Measurements from ENCODE around the gene USPL1. TPM values are rescaled to one million over a fixed set of nuclear protein-coding genes. Genes with fewer than 3 reads are reported as not detected.

USPL1 gene
- total RNA-seq, 6 experiments from 2014 or later, result 8.0 to 10.9 (median 10.3) TPM

DNA sequence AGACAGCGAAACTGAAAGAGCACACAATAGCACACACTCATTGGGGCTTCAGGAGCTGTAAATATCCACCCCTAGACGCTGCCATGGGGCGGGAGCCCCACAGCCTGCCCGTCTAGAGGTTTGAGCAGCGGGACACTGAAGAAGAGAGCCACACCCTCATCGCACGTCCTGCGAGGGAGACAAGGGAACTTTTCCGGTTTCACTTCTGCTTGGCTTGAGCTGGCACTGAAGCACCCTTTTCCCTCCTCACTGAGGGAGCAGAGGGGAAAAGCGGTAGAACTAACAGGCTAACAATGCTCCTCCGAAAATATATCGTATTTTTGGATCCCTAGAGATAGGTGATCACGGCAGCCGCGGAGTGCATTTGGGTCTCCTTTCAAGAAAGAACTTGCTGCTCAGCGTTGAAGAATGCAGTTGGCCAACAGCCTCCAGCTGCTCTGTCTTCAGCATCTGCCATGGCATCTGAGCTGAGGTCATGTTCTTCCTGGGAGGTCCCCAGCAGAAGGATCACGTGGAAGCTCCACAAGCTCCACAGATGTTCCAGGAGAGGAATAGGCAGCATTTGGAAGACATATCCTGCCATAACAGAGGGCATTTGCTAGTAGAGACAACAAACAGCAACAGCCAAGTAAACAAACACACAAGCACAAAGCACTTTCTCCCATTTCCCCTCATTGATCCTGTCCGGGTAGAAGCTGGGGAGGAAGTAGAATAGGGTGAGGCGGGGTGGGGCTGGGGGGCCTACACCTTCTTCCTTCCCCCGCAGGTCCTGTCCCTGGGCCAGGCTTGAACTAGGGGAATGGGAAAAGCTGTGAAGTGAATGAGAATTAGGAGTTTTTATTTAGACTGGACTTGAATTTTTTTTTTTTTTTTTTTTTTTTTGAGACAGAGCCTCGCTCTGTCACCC, 72.8 kb downstream of the USPL1 start:
- H3K27me3 Mint-ChIP-seq (ENCODE audit: insufficient read depth), result peaks cover 5% of the 10 kb centered on the region
- H3K4me3 Mint-ChIP-seq, result peak overlapping the region; percentile 92
- peak overlapping the region; percentile 84 for H3K27ac Mint-ChIP-seq
- TF ChIP-seq, protein P1, sequence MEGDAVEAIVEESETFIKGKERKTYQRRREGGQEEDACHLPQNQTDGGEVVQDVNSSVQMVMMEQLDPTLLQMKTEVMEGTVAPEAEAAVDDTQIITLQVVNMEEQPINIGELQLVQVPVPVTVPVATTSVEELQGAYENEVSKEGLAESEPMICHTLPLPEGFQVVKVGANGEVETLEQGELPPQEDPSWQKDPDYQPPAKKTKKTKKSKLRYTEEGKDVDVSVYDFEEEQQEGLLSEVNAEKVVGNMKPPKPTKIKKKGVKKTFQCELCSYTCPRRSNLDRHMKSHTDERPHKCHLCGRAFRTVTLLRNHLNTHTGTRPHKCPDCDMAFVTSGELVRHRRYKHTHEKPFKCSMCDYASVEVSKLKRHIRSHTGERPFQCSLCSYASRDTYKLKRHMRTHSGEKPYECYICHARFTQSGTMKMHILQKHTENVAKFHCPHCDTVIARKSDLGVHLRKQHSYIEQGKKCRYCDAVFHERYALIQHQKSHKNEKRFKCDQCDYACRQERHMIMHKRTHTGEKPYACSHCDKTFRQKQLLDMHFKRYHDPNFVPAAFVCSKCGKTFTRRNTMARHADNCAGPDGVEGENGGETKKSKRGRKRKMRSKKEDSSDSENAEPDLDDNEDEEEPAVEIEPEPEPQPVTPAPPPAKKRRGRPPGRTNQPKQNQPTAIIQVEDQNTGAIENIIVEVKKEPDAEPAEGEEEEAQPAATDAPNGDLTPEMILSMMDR (IDR thresholded peaks at IDR 0.05), result no peak
- peaks cover 13% of the 10 kb centered on the region for H3K4me1 Mint-ChIP-seq (ENCODE audit: low read depth)
- H3K36me3 Mint-ChIP-seq (ENCODE audit: low read depth), result no peaks in the 10 kb centered on the region
- DNase-seq, result peak; percentile 85
- no peaks in the 10 kb centered on the region; the same call in 1 of the 2 replicates for H3K9me3 Mint-ChIP-seq

DNA sequence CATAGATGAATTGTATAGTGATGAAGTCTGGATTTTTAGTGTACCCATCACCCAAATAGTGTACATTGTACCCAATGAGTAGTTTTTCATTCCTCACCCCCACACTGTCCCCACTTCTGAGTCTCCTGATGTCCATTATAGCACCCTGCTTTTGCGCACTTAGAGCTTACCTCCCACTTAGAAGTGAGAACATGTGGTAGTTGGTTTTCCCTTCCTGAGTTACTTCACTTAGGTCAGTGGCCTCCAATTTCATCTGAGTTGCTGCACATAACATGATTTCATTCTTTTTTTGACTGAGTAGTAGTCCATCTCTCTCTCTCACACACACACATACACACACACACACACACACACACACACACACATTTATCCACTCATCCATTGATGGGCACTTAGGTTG, 74.4 kb downstream of the USPL1 start:
- Mint-ChIP-seq H3K4me3 (no peak overlapping the region), H3K4me1 (ENCODE audit: low read depth) (peaks cover 29% of the 10 kb centered on the region), H3K9me3 (no peaks in the 10 kb centered on the region; the same call in 1 of the 2 replicates), H3K27me3 (ENCODE audit: insufficient read depth) (peaks cover 2% of the 10 kb centered on the region), H3K27ac (no peak overlapping the region), H3K36me3 (ENCODE audit: low read depth) (no peaks in the 10 kb centered on the region)
- TF ChIP-seq, protein P1 (IDR thresholded peaks at IDR 0.05), result no peak
- DNase-seq, result no peak

DNA sequence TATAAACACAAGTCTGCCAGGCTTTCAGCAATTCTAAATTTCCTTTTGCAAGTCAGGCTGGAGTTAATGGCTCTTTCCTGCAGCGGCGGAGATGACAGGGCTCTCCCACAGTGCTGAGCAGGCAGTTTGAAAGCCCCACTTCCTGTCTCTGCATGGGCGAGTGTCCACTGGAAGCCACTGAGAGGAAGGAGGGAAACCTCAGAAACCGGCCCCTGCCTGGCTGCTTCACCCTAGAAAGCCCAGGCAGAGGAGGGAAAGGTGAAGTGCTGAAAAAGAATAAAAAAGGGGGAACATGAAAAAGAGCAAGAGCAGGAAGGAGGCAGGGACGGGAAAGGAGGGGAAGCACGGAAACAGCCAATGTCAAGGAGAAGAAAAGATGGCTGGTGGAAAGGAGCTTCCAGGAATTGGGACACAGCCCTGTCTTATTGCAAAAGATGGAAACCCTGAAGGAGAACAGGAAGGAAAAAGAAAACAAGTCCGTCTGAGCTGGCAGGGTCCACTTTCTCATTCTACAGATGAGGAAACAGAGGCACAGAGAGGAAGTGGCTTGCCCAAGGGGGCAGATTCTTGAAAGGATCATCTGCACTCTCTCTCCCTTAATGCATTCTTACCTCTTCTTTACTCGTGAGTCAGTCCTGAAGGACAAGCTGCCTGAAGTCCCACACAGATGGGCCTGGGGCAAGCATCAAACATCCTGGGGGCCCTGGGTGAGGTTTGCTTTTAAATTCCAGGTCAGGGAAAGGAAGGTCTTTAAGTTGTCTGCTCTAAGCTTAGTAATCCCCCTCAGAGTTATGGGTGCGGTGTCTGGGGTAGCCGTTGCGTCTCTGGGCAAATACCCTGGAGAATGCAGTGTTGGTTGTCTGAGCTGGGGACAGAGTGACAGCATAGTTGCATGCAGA, 78.8 kb downstream of the USPL1 start:
- H3K27ac Mint-ChIP-seq, result peak overlapping the region; percentile 69; the same call in 1 of the 2 replicates
- no peaks in the 10 kb centered on the region for H3K9me3 Mint-ChIP-seq
- TF ChIP-seq, protein P1 (IDR thresholded peaks at IDR 0.05), result no peak
- no peaks in the 10 kb centered on the region for H3K36me3 Mint-ChIP-seq (ENCODE audit: low read depth)
- H3K4me3 Mint-ChIP-seq, result no peak overlapping the region; the same call in 1 of the 2 replicates
- H3K27me3 Mint-ChIP-seq (ENCODE audit: insufficient read depth), result peaks cover 4% of the 10 kb centered on the region; the same call in 1 of the 2 replicates
- DNase-seq, result no peak
- H3K4me1 Mint-ChIP-seq (ENCODE audit: low read depth), result peaks cover 33% of the 10 kb centered on the region

DNA sequence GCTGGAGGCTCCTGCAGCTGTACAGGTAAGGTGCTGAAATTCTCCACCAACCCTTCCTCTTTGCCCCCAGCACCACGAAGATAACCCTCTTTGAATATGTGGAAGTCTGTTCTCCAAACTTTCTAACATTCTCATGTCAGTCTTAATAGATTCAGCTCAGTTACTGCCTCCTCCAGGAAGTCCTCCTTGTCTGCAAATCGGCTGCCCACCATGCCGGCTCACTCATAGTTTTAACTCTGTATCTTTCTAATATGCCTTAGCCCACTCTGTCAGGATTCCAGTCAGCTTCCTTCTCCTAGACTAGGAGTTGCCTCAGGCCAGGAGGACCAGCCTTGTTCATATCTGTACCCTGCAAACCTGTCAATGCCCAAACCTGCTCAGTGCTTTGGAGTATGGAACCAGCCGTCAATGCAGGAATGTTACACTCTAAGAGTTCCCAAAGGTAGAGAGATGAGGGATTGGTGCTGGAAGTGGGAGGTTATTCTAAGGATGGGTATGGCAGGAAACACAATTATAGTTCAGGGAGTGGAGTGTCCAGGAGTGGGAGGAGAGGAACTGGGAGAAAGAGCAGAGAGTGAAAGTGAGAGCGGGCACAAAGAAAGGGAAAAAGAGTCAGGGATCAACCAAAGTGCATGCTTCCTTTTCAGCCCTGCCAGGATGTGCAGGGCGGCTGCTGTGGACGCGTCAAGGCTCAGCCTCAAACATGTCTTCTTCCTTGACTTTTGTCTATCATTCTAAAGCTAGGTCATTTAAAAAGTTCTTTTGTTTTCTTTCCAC, 79.6 kb downstream of the USPL1 start:
- TF ChIP-seq, protein P1 (IDR thresholded peaks at IDR 0.05), result no peak
- no peaks in the 10 kb centered on the region for H3K9me3 Mint-ChIP-seq
- peaks cover 33% of the 10 kb centered on the region for H3K4me1 Mint-ChIP-seq (ENCODE audit: low read depth)
- H3K36me3 Mint-ChIP-seq (ENCODE audit: low read depth), result no peaks in the 10 kb centered on the region
- peak overlapping the region; percentile 36 for H3K27ac Mint-ChIP-seq
- H3K4me3 Mint-ChIP-seq, result peak overlapping the region; percentile 40
- peaks cover 4% of the 10 kb centered on the region; the same call in 1 of the 2 replicates for H3K27me3 Mint-ChIP-seq (ENCODE audit: insufficient read depth)
- no peak for DNase-seq

DNA sequence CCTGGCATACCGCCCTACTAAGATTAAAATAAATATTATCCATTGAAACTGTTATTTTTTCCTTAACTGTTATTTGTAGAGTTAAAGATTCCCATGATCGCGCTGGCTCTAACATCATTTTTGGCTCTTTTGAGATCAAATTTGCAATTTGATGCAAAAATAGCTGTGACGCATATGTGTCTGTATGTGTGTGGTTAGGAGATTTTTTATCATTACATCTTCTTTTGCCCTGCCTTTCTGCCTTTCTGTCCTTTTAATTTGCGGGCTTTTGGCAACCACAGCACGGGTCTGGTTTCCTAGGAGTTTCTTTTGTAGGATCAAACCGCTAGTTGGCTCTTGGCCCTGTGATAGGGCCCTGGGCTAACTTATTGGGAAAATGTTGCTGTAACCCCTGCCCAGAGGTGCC, 80.3 kb downstream of the USPL1 start:
- Mint-ChIP-seq H3K4me3 (peak overlapping the region; percentile 40), H3K27me3 (ENCODE audit: insufficient read depth) (peaks cover 4% of the 10 kb centered on the region; the same call in 1 of the 2 replicates), H3K36me3 (ENCODE audit: low read depth) (no peaks in the 10 kb centered on the region), H3K4me1 (ENCODE audit: low read depth) (peaks cover 33% of the 10 kb centered on the region), H3K27ac (peak overlapping the region; percentile 36), H3K9me3 (no peaks in the 10 kb centered on the region)
- TF ChIP-seq, protein P1 (IDR thresholded peaks at IDR 0.05), result no peak
- peak; percentile 75 for DNase-seq

All from HFFc6 (cell line).